CD4-positive, alpha-beta T cell treated with Interleukin-15 for 4 hours (primary cell): ENCODE measurements around the gene ZBTB7C.

Source experiments
- DNase-seq: peaks from one replicate; pipeline ENCODE4 v3.0.0-alpha.2; 2020; ENCODE audit warnings: low spot score

ZBTB7C gene

GRCh38 chr18:48324651-48325050 lies 84.5 kb downstream of the ZBTB7C start:
- DNase-seq: no peak

DNA sequence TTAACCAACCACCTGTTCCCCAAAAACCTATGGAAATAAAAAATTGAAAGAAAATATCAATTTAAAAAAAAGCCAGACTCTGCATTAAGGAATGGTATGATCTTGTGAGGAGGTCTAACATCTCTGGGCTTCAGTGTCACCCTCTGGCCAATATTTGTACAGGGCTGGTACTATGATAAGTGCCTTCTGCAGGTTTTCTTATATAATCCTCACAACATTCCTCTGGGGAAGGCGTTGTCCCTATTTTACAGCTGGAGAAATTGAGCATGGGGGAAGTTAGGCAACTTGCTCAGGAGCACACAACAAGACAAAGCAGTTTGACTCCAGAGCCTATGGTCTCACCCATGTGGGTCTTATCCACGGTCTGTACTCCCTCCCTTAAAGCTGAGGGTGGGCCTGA lies 86.0 kb downstream of the ZBTB7C start:
- no peak for DNase-seq

- DNase-seq: no peak
Observed at GRCh38 chr18:48321536-48321935, 87.6 kb downstream of the ZBTB7C start.

DNA sequence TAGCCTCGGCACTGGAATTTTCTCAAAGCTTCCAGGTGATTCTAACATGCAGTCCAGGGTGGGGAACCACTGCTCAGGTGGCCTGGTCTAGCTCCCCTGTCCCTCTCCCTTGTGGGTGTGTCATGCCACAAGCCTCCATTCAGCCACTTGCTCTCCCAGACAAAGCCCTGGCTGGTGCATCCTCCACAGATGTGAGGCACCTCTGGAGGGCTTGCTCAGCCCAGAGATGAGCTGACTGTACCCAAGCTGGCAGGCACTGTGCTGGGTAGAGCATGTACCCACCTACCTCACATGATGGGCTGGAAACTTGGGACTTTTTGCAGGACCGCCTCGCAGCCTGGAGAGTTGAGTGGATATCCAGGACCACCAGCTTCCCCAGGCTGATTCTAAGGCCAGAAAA lies 88.1 kb downstream of the ZBTB7C start:
- DNase-seq: no peak

DNA sequence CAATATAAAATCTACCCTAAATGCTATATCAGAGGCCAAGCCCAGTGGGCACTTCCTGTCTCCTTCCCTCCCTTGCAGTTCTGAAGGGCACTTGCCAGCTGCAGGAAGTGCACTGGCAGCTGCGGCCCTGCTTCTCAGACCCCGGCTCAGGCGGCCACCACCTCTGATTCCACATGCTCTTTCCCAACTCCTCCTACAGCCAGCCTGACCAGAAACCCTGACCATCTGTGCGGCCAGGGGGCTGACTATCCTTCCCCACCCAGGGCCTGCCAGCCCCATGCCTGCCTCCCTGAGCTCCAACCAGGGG lies 88.6 kb downstream of the ZBTB7C start:
- no peak for DNase-seq

GRCh38 chr18:48319801-48320638 lies 89.2 kb downstream of the ZBTB7C start:
- DNase-seq: no peak

- no peak for DNase-seq
Observed at GRCh38 chr18:48318436-48318835, 90.7 kb downstream of the ZBTB7C start.

GRCh38 chr18:48317781-48318381 lies 91.3 kb downstream of the ZBTB7C start:
- DNase-seq: no peak

- DNase-seq: no peak
Observed at GRCh38 chr18:48316177-48316576, 93.0 kb downstream of the ZBTB7C start.

DNA sequence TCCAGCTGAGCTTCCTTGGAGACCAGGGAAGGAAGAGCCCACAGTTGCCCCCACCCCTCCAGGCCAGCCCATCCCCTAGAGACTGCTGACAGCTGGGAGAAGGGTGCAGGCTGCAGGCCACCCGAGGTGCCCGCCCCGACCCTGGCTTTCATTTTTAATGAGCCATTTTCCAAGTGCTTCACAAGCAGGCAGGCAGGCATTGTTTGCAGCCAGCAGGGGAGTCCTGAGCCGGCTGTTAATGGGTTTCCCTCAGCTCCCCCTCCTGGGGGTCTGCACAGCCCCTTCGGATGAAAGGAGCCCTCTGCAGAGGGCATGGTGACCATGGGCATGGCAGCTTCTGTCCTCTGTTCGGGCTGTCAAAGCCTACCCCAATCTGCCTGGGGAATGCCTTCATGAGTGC lies 94.5 kb downstream of the ZBTB7C start:
- no peak for DNase-seq

GRCh38 chr18:48313792-48314191 lies 95.4 kb downstream of the ZBTB7C start:
- no peak for DNase-seq

DNA sequence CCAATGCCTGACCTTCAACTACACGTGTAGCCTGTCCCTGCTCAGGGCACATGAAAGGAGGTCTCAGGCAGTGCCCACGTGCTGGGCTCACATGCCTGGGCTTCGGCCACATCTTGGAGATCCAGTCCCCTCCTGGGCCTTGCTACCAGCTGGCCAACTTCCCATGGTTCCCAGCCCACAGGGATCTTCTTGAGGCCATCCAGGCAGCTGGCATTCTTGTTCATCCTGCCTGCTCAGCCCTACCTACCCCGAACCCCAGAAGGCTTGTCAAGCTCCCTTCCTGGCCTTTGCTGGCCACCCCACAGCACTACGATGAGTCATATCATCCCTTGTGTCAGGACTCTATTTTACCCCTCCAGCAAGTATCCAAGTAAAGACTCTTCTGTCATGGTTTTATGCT lies 97.1 kb downstream of the ZBTB7C start:
- no peak for DNase-seq

GRCh38 chr18:48310999-48311398 lies 98.2 kb downstream of the ZBTB7C start:
- no peak for DNase-seq

DNA sequence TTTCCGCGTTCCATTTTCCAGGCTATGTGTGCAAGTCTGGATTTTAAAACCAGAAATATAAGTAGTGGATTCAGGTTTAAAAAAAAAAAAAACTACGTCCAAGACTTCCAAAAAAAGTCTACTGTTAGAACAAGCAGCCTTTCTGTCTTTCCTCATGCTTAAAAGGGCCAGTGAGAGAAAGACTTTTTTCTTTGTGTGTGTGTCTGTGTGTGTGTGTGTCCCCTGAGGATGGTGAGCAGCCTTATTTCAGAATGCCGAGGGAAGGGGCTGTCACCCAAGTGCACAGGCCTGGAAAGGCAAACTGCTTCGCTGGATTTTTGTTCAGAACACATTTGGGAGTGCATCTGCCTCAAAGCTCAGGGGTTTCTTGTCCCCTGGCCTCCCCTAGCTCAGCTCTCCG lies 98.8 kb downstream of the ZBTB7C start:
- DNase-seq: no peak

DNA sequence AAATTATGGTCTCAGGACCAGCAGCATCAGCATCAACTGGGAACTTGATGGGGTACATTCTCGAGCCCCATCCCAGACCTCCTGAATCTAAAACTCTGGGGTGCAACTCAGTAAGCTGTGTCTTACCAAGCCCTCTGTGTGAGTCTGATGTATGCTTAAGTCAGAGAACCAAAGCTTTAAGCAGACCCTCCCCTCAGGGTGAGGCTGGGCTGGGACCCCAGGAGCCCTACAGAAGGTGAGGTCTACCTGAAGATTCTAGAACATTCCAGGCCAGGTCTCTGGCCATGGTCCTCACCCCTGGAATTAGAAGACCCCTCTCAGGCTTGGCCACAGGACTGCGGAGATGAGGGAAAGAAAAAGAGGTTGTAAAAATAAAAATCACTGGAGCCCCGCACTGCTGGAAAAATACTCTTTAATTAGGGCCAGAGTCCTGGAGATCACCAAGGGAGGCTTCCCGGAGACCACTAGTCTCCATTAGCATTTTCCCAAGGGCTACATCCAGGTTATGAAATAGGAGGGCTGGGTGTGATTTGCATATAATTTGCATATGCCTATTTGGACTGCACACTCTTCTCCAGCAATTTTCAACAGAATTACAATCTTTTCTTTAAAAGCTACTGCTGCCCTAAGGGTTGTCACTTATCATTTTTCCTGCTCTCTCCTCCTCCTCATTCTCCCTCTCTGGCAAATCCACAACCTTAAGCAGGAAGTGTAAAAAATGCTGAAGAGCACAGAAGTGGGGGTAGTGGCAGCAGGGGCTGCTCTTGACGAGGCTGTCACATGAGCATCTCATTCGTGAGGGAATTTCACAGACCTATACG lies 100.2 kb downstream of the ZBTB7C start:
- DNase-seq: no peak

GRCh38 chr18:48308027-48308635 lies 101.1 kb downstream of the ZBTB7C start:
- DNase-seq: no peak

- DNase-seq: no peak
Observed at GRCh38 chr18:48306838-48307237, 102.3 kb downstream of the ZBTB7C start.

- DNase-seq: no peak
Observed at GRCh38 chr18:48304906-48305693, 104.1 kb downstream of the ZBTB7C start.

GRCh38 chr18:48303883-48304282 lies 105.3 kb downstream of the ZBTB7C start:
- DNase-seq: no peak

DNA sequence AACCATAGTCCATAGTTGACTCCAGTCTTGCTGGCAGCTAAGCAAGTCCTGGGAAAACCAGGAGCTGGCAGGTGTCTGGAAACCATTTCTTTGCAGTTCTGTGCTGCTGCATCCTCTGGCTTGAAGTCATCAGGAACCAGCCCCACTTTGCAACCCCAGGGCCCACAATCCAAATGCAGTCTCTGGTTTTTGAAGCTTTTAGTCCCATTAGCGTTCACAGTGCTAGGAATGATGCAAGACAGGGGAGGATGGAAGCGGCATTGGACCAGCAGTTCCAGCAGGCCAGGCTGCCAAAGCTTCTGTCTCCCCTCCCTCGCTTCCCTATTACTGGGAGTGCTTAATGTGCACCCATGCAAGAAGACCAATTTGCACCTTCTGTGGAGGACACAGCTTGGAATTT lies 106.4 kb downstream of the ZBTB7C start:
- no peak for DNase-seq

DNA sequence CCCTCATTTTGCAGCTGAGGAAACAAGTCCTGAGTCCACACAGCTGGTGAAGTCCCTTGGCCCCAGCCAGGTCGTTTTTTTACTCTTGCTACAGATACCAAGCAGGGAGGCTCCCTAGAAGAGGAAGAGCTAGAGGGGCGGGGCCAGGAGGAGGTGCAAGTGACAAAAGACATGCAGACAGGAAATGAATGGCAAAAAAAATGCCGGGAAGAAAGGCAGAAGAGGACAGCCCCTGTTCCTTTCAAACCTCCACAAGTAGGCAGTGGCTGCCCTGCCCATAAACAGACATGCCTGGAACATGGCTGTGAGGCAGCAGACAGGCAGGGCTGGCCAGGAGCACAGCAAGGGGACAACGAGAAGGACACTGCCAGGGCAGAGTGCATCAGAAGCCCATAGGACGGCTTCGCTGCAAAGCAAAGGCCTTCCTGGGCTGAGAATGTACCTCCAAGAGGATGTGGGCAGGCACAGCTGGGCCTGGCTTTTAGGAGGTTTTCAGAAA lies 108.7 kb downstream of the ZBTB7C start:
- no peak for DNase-seq

GRCh38 chr18:48297139-48297538 lies 112.0 kb downstream of the ZBTB7C start:
- DNase-seq: no peak
